ENCODE results near the gene PSME4. TPM values are rescaled to one million over a fixed set of nuclear protein-coding genes. Genes with fewer than 3 reads are reported as not detected.

The PSME4 gene
- polyA plus RNA-seq, 3 donors: 2.1 to 17.7 (median 3.1) TPM

- Histone ChIP-seq H3K9me3 (replicated peaks in 1 of 2; ENCODE audit: control insufficient read depth in 1 of 2, insufficient read depth in 1 of 2, low read length in 2 of 2) (no peaks in the 10 kb centered on the region), H3K36me3 (replicated peaks in 1 of 2; ENCODE audit: control insufficient read depth in 1 of 2, insufficient read depth in 2 of 2, low read length in 2 of 2) (peaks cover 86 to 100% of the 10 kb centered on the region in 2 donors), H2AFZ (ENCODE audit: insufficient read depth, low read depth, low read length, poor library complexity, severe bottlenecking) (no peak overlapping the region), H3K27ac (ENCODE audit: low read depth in 1 of 2, low read length in 2 of 2) (no peak overlapping the region), H3K79me2 (ENCODE audit: insufficient read depth, low read length) (no peaks in the 10 kb centered on the region), H4K20me1 (ENCODE audit: insufficient read depth, low read length) (no peaks in the 10 kb centered on the region), H3K4me3 (replicated peaks in 1 of 3; ENCODE audit: low read depth in 2 of 3, low read length in 3 of 3) (no peak overlapping the region), H3K27me3 (ENCODE audit: control insufficient read depth in 2 of 2, insufficient read depth in 2 of 2, low read length in 2 of 2) (no peaks in the 10 kb centered on the region), H3K4me2 (replicated peaks; ENCODE audit: extremely low read depth, low read length, poor library complexity, severe bottlenecking) (no peak overlapping the region), H3K4me1 (ENCODE audit: control insufficient read depth in 1 of 2, insufficient read depth in 2 of 2, low read length in 2 of 2) (no peaks in the 10 kb centered on the region), H3K9ac (ENCODE audit: insufficient read depth, low read length, poor library complexity, severe bottlenecking) (no peak overlapping the region)
- no peaks in the 10 kb centered on the region for H3K4me1 Mint-ChIP-seq
- TF ChIP-seq CTCF (IDR thresholded peaks at IDR 0.05): no peak
- no peaks in the 10 kb centered on the region for H3K27me3 Mint-ChIP-seq (ENCODE audit: low read depth in 3 of 3)
- intact Hi-C loops (cut with micrococcal nuclease): no loop called here
- peaks cover 69 to 88% of the 10 kb centered on the region in 2 donors for H3K36me3 Mint-ChIP-seq
- H3K27ac Mint-ChIP-seq: no peak overlapping the region
- no peak for DNase-seq
- H3K4me3 Mint-ChIP-seq: no peak overlapping the region
- WGBS (ENCODE audit: insufficient coverage): 87% methylated on average over 3 of the region's 4 CpGs
- H3K9me3 Mint-ChIP-seq: no peaks in the 10 kb centered on the region
Observed at GRCh38 chr2:53903011-53903410, 67.8 kb downstream of the PSME4 start.

- Histone ChIP-seq H3K4me1 (ENCODE audit: control insufficient read depth in 1 of 2, insufficient read depth in 2 of 2, low read length in 2 of 2) (no peaks in the 10 kb centered on the region), H4K20me1 (ENCODE audit: insufficient read depth, low read length) (no peaks in the 10 kb centered on the region), H3K9me3 (replicated peaks in 1 of 2; ENCODE audit: control insufficient read depth in 1 of 2, insufficient read depth in 1 of 2, low read length in 2 of 2) (no peaks in the 10 kb centered on the region), H3K27me3 (ENCODE audit: control insufficient read depth in 2 of 2, insufficient read depth in 2 of 2, low read length in 2 of 2) (no peaks in the 10 kb centered on the region), H3K9ac (ENCODE audit: insufficient read depth, low read length, poor library complexity, severe bottlenecking) (no peak overlapping the region), H3K79me2 (ENCODE audit: insufficient read depth, low read length) (no peaks in the 10 kb centered on the region), H3K27ac (ENCODE audit: low read depth in 1 of 2, low read length in 2 of 2) (no peak overlapping the region), H3K4me2 (replicated peaks; ENCODE audit: extremely low read depth, low read length, poor library complexity, severe bottlenecking) (no peak overlapping the region), H2AFZ (ENCODE audit: insufficient read depth, low read depth, low read length, poor library complexity, severe bottlenecking) (no peak overlapping the region), H3K4me3 (replicated peaks in 1 of 3; ENCODE audit: low read depth in 2 of 3, low read length in 3 of 3) (no peak overlapping the region), H3K36me3 (replicated peaks in 1 of 2; ENCODE audit: control insufficient read depth in 1 of 2, insufficient read depth in 2 of 2, low read length in 2 of 2) (peaks cover 83 to 100% of the 10 kb centered on the region in 2 donors)
- no peak for TF ChIP-seq CTCF (IDR thresholded peaks at IDR 0.05)
- Mint-ChIP-seq H3K27ac (no peak overlapping the region), H3K36me3 (peaks cover 67 to 87% of the 10 kb centered on the region in 2 donors), H3K4me3 (no peak overlapping the region), H3K9me3 (no peaks in the 10 kb centered on the region), H3K4me1 (no peaks in the 10 kb centered on the region), H3K27me3 (ENCODE audit: low read depth in 3 of 3) (no peaks in the 10 kb centered on the region)
- DNase-seq: no peak
- intact Hi-C loops (cut with micrococcal nuclease): no loop called here
- WGBS (ENCODE audit: insufficient coverage): no CpG with 5 or more reads among the region's 3 CpGs
Observed at GRCh38 chr2:53901192-53901591, 69.6 kb downstream of the PSME4 start.
